ENCODE measurements around the gene ZBTB46.
"Not testable (repeated sequence)": the region's sequence is repeated elsewhere in the genome, so short reads cannot be mapped to it uniquely, and the experiment has no call there.

The ZBTB46 gene

DNA sequence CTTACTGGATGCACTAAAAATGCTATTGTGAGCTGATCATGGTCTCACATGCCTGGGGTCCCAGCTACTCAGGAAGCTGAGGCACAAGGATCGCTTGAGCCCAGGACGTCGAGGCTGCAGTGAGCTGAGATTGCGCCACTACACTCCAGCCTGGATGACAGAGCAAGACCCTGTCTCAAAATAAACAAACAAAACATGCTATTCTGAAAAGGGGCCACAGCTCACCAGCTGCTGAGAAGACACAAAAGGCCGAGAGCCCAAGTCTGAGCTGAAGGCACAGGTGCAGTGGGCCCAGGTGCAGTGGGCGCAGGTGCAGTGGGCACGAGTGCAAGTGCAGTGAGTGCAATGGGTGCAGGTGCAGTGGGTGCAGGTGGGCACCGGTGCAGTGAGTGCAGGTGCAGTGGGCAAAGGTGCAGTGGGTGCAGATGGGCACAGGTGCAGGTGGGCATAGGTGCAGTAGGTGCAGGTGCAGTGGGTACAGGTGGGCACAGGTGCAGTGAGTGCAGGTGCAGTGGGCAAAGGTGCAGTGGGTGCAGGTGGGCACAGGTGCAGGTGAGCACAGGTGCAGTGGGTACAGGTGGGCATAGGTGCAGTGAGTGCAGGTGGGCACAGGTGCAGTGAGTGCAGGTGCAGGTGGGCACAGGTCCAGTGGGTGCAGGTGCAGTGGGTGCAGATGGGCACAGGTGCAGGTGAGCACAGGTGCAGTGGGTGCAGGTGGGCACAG, 16.0 kb downstream of the ZBTB46 start:
- no peak for DNase-seq

DNA sequence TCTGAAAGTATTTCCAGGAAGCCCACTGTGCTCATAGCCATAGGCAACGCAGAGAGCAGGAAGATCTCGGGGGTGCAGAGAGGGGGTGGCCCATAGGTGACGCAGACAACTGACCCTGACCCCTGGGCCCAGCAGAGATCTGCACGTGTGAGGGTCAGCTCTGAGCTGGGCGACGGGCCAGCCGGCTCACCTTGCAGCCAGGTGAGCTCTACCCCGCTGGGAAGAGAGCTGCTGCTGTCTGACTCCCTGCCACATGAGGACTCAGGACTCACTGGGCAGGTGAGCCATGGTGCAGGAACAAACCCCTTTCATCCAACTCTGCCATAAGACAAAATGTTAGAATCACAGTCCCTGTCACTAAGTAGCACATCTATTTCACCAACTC, 19.6 kb downstream of the ZBTB46 start:
- DNase-seq = no peak

DNA sequence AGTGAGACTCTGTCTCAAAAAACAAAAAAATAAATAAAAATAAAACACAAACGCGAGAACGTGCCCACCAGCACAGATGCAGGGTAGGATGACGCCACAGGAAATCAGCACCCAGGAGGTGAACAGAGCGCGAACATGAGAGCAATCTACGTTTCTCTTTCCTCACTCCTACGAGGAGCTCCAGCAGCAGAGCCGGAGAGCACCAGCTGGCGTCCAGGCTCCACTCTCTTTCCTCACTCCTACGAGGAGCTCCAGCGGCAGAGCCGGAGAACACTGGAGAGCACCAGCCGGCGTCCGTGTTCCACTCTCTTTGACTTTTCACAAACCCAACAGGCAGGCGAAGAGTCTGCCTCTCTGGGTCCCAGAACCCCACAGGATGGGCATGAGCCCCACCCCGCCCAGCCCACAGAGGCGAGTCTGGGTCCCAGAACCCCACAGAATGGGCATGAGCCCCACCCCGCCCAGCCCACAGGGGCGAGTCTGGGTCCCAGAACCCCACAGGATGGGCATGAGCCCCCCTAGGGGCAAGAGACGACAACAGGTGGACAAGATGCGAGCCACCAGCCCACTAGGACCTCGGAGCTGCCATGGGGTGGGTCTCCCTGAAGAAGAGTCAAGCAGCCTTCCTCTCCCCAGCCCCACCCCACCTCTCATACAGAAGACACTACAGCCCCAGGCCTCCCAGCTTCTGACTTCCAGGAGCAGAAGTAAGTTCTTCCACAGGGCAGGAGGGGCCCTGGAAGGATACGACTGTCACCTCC, 20.2 kb downstream of the ZBTB46 start:
- DNase-seq = no peak

DNA sequence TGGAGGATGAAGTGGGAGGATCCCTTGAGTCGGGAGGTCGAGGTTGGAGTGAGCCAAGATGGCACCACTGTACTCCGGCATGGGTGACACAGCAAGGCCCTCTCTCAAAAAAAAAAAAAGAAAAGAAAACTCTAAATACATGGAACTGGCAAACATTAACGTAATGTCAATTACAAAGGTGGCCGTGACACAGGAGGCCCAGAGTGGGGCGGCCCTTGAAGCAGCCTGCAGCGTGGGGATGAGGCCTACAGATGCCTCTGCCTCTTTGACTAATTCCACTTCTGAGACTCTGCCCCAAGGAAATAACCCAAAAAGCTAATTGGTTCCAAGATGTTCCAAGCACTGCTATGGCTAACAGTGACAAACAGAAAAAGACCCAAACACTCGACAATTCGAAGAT, 21.2 kb downstream of the ZBTB46 start:
- DNase-seq = no peak

DNA sequence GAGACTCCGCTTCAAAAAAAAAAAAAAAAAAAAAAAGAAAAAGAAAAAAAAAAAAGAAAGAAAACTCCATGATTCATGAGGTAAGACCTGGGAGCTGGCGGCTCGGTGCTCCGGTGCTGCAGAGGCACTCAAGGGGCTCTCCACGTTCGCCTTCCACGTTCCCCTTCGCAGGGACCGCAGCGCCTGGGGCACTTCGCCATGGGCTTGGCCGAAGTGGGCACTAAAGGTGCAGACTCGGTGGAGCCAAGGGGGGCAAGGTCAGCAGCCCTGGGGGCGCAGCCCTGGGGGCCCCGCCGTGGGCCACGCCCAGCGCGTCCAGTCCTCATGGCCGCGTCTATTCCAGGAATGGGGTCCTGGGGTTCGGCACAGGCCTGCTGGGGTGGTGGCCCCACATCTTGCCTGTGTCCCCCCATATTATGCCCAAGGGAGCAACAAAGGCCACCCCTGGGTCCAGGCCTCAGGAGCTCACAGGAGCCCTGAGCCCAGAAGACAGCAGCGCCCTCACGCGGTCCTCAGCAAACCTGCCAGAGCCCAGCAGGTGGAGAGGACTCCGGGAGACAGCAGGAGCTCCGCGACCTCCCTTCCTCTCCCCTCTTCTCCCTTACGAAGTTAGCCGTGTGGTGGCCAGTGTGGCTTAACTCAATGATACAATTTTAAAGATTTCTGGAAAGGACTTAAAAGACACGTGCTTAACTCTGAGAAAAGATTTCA, 21.9 kb downstream of the ZBTB46 start:
- no peak for DNase-seq

DNA sequence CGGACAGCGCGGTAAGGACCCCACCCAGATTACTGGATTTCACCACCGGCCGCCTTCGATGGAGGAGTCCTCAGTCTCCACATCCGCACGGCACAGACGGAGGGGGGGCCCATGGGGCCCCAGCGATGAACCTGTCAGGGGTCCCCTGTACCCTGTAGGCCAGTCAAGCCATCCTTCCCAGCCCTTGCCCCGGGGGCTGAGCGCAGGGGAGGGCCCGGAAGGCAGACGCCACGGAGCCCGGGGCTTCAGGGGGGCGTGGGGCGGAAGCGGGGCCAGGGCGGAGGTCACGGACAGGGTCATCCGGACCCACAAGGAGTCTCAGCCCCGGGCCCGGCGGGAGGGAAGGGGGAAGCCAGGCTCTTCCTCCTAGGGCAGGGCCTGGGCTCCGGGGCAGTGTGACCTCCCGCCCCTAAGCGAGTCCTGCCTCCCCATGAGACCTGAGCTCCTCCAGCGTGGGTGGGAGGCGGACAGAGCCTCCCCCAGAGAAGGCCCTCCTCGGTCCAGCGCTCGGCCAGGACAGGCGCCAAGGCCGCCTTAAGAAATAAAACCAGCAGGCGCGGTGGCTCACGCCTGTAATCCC, 22.8 kb downstream of the ZBTB46 start:
- no peak for DNase-seq

DNA sequence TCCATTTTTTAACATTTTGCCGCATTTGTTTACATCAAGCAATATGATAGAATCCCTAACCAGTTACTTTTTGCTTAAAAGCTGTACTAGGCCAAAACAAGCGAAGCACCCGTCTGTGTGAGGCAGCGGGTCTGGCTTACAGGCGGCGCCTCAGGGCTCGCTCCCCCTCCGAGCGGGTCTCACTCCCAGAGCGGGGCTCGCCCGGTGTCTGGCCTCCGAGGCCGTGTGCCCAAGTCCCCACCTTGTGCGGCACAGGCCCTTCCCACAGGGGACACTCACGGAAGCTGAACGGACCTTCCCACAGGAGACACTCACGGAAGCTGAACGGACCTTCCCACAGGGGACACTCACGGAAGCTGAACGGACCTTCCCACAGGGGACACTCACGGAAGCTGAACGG, 23.4 kb downstream of the ZBTB46 start:
- DNase-seq = no peak

DNA sequence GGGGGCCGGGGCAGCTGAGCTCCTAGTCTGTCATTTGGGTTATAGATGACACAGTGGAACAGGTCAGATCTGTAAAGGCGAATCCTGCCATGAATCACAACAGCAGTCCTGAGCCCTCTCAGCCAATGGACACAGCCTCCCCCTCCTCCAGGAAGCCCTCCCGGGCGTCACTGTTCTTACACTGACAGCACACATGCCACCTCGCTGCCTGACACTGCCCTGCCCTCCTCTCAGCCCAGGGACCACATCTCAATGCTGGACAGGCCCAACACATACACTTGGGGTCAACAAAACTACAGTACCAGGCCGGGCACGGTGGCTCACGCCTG, 26.8 kb downstream of the ZBTB46 start:
- DNase-seq = no peak

DNA sequence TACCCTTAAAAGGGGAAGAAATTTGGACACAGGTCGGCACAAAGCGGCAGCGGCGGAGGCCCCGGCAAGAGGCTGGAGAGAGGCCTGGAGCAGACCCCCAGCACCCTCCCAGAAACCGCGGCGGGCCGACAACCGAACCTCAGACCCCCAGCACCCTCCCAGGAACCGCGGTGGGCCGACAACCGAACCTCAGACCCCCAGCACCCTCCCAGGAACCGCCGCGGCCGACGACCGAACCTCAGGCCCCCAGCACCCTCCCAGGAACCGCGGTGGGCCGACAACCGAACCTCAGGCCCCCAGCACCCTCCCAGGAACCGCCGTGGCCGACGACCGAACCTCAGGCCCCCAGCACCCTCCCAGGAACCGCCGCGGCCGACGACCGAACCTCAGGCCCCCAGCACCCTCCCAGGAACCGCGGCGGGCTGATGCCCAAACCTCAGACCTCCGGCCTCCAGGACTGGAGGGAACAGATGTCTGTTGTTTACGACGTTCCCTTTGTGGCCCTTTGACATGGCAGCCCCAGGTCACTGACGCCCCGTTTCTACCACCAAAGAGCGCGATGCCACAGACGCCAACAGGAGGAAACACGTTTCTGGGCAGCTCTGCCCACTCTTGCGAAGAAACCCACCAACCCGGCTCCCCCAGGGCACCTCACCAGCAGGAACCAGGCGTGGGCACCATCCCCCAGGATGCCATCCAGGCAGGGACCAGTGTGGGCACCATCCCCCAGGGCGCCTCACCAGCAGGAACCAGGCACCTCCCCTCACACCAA, 28.4 kb downstream of the ZBTB46 start:
- no peak for DNase-seq

DNA sequence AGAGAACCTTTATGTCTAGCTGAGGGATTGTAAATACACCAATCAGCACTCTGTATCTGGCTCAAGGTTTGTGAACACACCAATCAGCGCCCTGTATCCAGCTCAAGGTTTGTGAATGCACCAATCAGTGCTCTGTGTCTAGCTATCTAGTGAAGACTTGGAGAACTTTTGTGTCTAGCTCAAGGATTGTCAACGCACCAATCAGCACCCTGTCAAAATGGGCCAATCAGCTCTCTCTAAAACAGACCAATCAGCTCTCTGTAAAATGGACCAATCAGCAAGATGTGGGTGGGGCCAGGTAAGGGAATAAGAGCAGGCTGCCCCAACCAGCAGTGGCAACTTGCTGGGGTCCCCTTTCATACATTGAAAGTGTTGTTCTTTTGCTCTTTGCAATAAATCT, 29.9 kb downstream of the ZBTB46 start:
- not testable (repeated sequence) for DNase-seq

DNA sequence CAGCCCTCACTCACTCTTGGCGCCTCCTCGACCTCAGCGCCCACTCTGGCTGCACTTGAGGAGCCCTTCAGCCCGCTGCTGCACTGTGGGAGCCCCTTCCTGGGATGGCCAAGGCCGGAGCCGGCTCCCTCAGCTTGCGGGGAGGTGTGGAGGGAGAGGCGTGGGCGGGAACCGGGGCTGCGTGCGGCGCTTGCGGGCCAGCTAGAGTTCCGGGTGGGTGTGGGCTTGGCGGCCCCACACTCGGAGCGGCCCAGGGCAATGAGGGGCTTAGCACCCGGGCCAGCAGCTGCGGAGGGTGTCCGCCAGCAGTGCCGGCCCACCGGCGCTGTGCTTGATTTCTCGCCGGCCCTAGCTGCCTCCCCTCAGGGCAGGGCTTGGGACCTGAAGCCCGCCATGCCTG, 30.7 kb downstream of the ZBTB46 start:
- not testable (repeated sequence) for DNase-seq

DNA sequence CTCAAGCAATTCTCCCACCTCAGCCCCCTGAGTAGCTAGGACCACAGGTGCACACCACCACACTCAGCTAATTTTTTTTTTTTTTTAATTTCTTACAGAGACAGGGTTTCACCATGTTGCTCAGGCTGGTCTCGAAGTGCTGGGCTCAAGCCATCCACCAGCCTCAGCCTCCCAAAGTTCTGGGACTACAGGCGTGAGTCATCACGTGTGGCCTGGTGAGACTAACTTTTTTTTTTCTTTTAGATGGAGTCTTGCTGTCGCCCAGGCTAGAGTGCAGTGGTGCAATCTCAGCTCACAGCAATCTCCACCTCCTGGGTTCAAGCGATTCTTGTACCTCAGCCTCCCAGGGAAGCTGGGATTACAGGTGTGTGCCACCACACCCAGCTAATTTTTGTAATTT, 31.9 kb downstream of the ZBTB46 start:
- not testable (repeated sequence) for DNase-seq

DNA sequence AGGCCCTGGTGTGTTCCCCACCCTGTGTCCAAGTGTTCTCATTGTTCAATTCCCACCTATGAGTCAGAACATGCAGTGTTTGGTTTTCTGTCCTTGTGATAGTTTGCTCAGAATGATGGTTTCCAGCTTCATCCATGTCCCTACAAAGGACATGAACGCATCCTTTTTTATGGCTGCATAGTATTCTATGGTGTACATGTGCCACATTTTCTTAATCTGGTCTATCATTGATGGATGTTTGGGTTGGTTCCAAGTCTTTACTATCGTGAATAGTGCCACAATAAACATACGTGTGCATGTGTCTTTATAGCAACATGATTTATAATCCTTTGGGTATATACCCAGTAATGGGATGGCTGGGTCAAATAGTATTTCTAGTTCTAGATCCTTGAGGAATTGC, 33.9 kb downstream of the ZBTB46 start:
- not testable (repeated sequence) for DNase-seq

DNA sequence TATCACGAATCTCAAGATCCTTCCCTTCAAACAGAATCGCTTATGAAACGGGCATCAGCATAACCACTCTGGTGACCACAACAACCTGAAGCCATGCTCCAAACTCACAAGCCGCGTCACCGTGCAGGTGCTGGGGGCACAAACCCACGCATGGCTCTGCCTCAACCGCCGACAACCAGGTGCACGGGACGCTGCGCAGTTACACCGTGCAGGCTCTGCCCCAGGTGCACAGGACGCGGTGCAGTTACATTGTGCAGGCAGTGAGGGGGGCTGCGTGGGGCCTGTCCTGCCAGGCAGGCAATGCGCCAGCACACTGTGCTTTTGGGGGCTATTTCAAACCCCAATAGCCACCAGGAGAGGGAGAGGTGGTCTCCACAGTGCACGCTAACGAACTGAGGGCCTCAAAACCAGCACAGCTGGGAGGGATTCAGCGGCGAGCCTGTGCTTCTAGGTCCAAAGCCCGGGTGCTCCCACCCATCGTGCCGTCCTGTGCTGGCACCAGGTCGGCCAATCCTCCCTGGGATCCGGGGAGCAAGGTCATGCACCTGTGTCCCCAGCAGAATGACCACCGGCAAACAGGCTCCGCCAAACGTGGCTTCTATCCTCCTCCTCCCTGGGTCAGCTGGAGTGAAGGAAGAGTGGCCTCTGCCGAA, 35.8 kb downstream of the ZBTB46 start:
- no peak for DNase-seq

DNA sequence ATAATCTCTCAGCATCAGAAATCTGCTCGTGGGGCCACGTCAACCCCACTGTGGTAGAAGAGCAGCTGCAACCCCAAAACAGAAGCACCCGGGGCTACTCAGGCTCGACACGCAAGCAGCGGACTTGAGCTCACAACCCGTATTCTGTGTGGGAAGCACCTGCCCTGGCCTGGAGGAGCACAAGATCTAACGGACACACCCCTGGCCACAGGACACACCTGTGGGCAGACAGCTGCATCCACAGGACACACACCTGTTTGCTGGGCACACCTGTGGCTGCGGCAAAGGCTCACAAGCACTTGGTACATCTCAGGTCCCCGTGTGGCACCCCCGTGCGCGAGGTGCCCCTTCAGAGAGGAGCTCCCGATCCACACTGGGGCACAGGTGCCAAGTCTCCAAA, 36.5 kb downstream of the ZBTB46 start:
- no peak for DNase-seq

DNA sequence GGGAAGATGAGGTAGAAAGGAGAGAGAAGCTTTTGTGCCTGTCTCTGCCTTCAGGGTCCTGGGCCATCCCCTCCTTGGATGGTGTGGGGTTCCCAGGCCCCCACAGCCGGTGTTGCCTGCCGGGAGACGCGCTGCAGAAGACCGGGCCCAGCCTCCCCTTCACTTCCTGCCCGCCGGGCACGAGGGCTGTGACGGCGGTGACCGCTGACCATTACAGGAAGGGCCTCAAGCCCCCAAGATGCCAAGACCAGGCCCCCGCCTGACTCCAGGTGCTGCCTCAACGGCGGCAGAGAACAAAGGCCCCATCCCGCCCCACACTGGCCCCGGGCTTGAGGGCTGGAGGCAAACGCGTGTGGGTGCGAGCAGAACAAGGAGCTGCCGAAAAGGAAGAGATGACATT, 38.2 kb downstream of the ZBTB46 start:
- no peak for DNase-seq

DNA sequence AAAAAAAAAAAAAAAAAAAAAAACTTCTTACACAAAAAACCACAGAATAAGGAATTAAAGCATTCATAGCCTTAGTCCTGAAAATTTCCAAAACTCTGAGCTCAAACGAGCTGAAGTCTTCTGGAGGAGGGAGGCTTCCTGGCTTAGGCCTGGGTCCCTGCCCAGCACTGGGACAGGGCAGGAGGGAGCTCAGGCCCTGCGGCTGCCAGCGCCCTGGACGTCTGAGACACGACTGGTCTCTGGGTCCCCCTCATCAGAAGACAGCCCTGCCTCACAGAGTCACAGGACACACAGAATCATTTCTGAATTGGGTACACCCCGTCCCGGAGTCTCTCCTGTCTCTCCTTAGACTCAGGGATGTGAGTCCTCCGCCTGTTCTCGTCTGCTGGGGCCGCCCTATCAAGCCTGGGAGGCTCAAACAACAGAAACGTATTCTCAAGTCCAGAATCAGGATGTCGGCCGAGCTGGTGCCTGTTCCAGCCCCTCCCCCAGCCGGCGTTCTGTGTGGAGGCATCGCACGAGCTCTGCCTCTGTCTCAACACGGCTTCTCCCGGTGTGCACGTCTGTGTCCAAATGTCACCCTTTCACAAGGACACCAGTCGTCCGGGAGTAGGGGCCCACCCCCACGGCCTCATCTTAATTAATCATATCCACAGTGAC, 39.4 kb downstream of the ZBTB46 start:
- no peak for DNase-seq

DNA sequence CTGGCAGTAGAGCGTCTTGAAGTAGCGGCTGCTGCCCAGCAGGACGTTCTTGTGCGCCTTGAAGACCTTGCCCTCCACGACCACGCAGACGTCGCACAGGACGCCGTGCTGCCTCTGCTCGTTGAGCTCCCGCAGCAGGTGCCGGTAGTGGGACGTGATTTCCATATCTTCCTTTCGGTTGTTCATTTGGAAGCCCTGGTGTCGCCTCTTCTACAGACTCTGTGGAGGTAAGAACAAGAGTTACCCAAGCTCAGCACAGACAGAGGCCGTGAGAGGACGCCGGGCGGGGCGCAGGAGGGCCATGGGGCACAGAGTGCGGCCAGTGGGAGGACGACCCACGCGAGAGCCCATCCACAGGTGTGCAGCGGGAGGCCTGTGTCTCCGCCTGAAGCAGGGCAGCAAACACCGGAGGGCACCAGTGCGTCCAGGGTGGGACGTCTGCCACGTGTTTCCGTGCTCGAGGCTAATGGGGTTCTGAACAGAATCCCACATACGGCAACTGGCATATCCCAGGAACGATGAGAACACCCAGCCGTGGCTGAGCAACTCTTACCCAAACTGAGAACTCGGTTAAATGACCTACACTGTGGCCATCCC, 40.4 kb downstream of the ZBTB46 start:
- DNase-seq = no peak

DNA sequence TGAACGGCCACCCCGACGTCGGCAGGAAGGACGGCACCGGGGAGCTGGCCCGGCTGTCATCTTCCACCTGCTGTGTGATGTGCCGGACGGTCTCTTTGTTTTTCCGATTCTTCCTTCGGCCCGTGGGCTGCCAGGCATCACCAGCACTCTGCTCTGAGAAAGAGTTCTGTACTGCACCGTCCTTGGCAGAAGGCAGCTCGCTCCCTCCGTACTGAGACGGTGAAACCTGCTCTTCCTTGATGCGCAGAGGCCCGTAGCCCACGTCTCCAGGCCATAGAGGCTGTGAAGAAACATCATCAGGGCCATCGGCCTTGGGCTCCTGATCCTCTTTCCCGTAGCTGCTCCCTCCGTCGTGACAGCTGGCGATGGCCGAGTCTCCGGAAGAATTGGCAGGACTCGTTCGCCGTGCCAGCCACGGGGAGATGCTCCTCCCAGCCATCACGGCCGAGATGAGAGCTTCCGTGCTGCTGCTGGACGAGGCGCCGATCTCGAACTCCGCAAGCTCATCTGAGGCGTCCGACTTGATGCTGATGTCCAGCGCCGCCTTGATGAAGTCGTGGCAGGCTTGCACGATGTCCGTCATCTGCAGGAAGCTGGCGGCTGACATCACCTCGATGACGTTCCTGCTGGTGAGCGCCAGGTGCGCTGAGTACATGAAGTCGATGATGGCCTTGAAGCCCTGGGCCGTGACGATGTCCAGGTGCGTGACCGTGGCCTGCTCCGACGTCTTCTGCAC, 41.1 kb downstream of the ZBTB46 start:
- no peak for DNase-seq

DNA sequence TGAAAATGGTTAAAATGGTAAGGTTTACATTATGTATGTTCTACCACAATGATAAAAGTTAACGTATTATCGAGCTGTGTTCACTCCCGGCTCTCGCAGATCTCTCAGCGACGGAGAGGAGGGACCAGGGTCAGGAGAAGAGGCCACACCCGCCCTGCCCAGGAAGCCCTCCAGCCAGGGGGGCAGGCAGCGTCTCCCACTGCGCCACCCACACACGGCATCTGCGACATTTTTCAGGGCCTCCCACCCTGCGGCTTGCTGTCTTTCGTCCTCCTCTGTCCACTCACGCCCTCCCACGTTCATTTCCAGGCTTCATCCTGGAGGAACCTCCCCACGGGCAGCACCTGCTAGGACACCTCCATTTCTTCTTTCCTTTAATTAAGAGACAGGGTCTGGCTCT, 43.3 kb downstream of the ZBTB46 start:
- no peak for DNase-seq

DNA sequence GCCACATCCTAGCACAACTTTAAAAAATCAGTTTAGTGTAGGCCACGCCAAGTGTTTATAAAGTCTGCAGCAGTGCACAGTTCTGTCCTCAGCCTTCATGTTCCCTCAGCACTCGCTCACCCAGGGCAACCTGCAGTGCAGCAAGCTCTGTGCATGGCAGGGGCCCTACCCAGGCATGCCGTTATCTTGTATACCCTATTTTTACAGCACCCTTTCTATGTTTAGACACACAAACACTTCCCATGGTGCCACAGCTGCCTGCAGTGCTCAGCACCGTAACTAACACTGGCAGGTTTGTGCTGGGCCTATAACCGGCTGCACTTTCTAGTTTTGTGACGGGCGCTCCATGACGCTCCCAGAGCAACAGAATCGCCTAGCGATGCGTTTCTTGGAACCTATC, 43.8 kb downstream of the ZBTB46 start:
- DNase-seq = no peak

Measured in right forelimb (tissue), 1 donor.